Mucosa of descending colon (tissue), 3 donors: Measurements from ENCODE around the gene SYNPR. TPM values are rescaled to one million over a fixed set of nuclear protein-coding genes. Genes with fewer than 3 reads are reported as not detected.

ENCODE experiments used
- ATAC-seq: fragments of 200-7000 bp; cut with Tn5 transposase; one replicate; pipeline ENCODE4 v1.9.1; 2020; ENCODE audit warnings: mild to moderate bottlenecking, moderate library complexity
- DNase-seq, 3 donors: peaks; one replicate each; pipeline ENCODE4 v3.0.0-alpha.2; 2020
- H3K36me3 ChIP-seq: fragments of 200-600 bp; one replicate; pipeline ENCODE4 v1.8.0; 2021; ENCODE audit warnings: low read depth, mild to moderate bottlenecking
- H3K4me1 ChIP-seq: fragments of 200-600 bp; one replicate; pipeline ENCODE4 v1.8.0; 2021; ENCODE audit warnings: low read depth, mild to moderate bottlenecking
- H3K4me3 ChIP-seq: fragments of 200-600 bp; one replicate; pipeline ENCODE4 v1.8.0; 2021; ENCODE audit warnings: mild to moderate bottlenecking
- H3K9me3 ChIP-seq: fragments of 200-600 bp; one replicate; pipeline ENCODE4 v1.8.0; 2021; ENCODE audit warnings: mild to moderate bottlenecking
- intact Hi-C, 2 donors: fragments of 100-400 bp; cut with DNase I in 1 of 2; cut with micrococcal nuclease in 1 of 2; formaldehyde crosslinking; loops; one replicate each; pipeline versions ENCODE4 v1.11.0 to v1.11.1; 2022; cut with DNase I, micrococcal nuclease
- total RNA-seq, 3 donors: library from RNA; stranded (reverse); fragmentation: NEBNext Ultra II Directional in 2 of 3; extraction: Animal tissue kit (Norgen Biotek cat#: 25700) in 2 of 3; gene quantifications; one replicate each; pipeline versions ENCODE4 v1.2.1 to v1.2.4, GENCODE V29; 2021 to 2023
- TF ChIP-seq, protein P1 (sequence below): fragments of 200-600 bp; IDR thresholded peaks from one replicate; pipeline ENCODE4 v1.8.0; 2022; ENCODE audit warnings: antibody characterized with exemption, mild to moderate bottlenecking
- donor health status: DM: no; HTN: no; CAD: no; lungs with moderate emphysema.
- donor health status: DM: no; HTN: no; CAD: no.
- donor health status: DM: no; HTN: yes; CAD: no.

SYNPR gene
- total RNA-seq, 3 donors from 2014 or later: not detected

DNA sequence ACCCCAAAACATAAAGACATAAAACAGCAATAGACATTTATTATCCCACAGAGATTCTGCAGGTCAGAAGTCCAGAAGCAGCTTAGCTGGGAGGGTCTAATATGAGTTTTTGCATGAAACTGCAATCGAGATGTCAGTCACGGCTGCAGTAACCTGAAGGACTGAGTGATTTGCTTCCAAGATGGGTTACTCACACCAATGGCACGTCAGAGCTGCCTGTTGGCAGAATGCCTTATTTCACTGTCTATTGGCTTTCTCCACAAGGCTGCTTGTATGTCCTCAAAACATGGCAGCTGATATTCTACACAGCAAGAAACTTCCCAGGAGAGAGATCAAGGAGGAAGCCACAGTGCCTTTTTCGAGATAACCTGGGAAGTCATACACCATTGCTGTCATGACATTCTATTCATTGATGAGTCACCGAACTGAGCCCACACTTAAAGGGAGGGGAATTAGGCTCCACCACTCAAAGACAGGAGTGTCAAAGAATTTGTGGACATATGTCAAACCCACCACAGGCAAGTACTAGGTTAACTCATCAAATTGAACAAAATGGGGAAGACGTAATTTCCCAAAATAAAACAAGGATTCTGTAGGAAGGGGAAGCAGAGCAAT, 122.2 kb downstream of the SYNPR start:
- H3K9me3 ChIP-seq: no peaks in the 10 kb centered on the region
- no peak overlapping the region for H3K4me3 ChIP-seq
- H3K4me1 ChIP-seq: no peaks in the 10 kb centered on the region
- ATAC-seq: no peak
- H3K36me3 ChIP-seq: no peaks in the 10 kb centered on the region
- intact Hi-C loops: no loop called here
- no peak for DNase-seq
- TF ChIP-seq, protein P1, sequence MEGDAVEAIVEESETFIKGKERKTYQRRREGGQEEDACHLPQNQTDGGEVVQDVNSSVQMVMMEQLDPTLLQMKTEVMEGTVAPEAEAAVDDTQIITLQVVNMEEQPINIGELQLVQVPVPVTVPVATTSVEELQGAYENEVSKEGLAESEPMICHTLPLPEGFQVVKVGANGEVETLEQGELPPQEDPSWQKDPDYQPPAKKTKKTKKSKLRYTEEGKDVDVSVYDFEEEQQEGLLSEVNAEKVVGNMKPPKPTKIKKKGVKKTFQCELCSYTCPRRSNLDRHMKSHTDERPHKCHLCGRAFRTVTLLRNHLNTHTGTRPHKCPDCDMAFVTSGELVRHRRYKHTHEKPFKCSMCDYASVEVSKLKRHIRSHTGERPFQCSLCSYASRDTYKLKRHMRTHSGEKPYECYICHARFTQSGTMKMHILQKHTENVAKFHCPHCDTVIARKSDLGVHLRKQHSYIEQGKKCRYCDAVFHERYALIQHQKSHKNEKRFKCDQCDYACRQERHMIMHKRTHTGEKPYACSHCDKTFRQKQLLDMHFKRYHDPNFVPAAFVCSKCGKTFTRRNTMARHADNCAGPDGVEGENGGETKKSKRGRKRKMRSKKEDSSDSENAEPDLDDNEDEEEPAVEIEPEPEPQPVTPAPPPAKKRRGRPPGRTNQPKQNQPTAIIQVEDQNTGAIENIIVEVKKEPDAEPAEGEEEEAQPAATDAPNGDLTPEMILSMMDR: no peak

DNA sequence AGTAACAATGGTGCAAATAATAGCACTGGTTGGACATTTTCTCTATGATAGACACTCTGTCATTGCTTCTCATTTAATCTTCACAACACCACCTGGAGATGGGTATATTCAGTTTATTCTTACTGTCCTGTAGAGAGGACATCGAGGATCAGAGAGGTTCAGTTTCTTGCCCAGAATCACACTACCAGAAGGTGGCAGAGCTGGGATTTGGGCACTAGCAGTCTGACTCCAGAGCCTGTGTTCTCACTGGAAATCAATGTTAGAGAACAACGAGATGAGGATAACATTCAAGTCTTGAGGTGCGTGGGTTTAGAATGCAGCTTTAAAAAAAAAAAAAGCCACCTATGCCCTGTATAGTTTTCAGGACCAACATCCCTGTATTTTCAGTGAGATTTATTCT, 127.8 kb downstream of the SYNPR start:
- Histone ChIP-seq H3K9me3 (no peaks in the 10 kb centered on the region), H3K36me3 (no peaks in the 10 kb centered on the region), H3K4me1 (no peaks in the 10 kb centered on the region), H3K4me3 (no peak overlapping the region)
- DNase-seq (peak in 1 of 3 donors; percentile 18), ATAC-seq (peak; percentile 22)
- TF ChIP-seq, protein P1: no peak
- intact Hi-C loops: no loop called here

DNA sequence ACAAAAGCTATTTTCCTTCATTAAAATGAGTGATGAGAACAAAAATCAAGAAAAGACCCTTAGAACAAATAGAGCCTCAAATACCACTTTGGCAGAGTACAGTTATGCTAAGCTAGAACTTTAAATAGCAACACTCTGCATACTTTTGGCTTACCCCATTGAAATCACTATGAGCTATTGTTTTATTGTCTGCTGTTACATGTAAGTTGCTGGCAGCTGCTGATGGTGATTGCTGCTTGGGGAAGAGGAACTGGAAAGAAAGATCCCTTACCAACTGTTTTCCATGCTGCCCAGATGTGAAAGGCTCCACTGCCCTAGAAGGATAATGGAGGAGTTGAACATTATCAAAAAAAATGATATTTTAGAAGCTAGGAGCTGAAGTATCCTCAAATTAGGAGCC, 135.4 kb downstream of the SYNPR start:
- no peak for DNase-seq
- Histone ChIP-seq H3K36me3 (no peaks in the 10 kb centered on the region), H3K9me3 (no peaks in the 10 kb centered on the region), H3K4me1 (no peaks in the 10 kb centered on the region), H3K4me3 (no peak overlapping the region)
- TF ChIP-seq, protein P1: no peak
- no peak for ATAC-seq
- intact Hi-C loops: no loop called here

DNA sequence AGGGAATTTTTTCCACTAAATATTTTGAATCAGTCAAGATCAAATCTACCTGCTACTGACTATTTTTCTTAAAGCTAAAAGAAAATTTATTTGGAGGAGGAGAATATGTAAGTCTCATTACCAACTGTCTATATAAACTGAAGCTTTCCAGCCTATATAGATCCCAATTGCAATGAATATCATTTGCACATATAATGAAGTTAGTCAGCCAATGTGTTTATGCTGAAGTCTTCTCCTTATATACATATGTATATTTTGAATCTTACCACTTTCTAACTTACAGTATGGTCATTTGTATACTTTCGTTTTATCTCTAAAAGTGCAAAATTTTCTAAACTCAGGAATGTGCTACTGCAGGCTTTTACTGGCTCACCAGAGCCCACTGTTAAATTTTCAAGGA, 136.5 kb downstream of the SYNPR start:
- Histone ChIP-seq H3K4me1 (no peaks in the 10 kb centered on the region), H3K36me3 (no peaks in the 10 kb centered on the region), H3K9me3 (no peaks in the 10 kb centered on the region), H3K4me3 (no peak overlapping the region)
- TF ChIP-seq, protein P1: no peak
- intact Hi-C loops: no loop called here
- ATAC-seq (no peak), DNase-seq (no peak)

DNA sequence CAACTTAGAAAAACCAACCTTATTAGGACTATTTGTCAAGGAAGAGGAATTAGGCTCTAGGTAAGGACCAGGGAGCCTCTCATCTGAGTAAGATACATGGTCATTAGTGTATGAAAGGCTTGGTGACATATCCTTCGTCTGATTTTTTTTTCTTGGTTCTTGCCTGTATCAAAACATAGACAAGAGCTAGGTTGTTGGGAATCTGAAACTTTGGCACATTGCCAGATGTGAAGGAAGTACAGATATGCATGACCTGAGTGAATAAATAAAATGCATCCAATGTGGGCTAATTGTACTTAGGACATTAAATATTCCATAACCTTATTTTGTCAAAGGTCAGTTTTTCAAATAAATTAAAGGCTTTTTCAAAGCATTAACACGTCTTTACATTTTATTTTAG, 151.8 kb downstream of the SYNPR start:
- no peak for DNase-seq
- no peak overlapping the region for H3K4me3 ChIP-seq
- H3K36me3 ChIP-seq: no peaks in the 10 kb centered on the region
- ATAC-seq: no peak
- intact Hi-C loops: no loop called here
- TF ChIP-seq, protein P1: no peak
- no peaks in the 10 kb centered on the region for H3K9me3 ChIP-seq
- H3K4me1 ChIP-seq: no peaks in the 10 kb centered on the region

DNA sequence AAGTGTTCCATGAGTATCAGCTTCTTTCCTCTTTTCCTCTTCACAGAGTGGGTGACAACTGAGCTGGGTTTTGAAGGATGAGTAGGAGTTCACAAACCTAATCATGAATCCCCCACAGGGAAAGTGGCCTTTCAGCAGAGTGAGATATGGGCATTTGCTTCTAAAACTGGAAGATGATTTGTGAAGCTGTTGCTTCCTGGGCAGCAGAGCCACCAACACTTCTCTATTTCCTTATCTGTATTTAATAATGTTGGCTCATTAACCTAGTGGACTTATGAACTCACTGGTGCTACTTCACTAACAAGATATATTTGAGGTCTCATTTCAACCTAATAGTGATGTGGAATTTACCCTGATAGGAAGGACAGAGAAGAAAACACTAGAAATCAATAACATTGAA, 152.8 kb downstream of the SYNPR start:
- TF ChIP-seq, protein P1: no peak
- H3K4me3 ChIP-seq: no peak overlapping the region
- H3K9me3 ChIP-seq: no peaks in the 10 kb centered on the region
- H3K4me1 ChIP-seq: no peaks in the 10 kb centered on the region
- intact Hi-C loops: no loop called here
- no peaks in the 10 kb centered on the region for H3K36me3 ChIP-seq
- DNase-seq: no peak
- no peak for ATAC-seq
